GM12875 (cell line): ENCODE measurements around the gene ITSN1.

ENCODE experiments used
- H3K4me3 ChIP-seq: one replicate; pipeline ENCODE4 v1.5.1; 2011; ENCODE audit warnings: low read depth, low read length, control low read depth
- CTCF ChIP-seq: IDR thresholded peaks from 2 replicates; pipeline ENCODE4 v1.5.1; 2011; ENCODE audit warnings: low read depth, mild to moderate bottlenecking, control low read depth, inconsistent platforms, low read length, moderate library complexity, borderline replicate concordance; ENCODE audit not compliant: insufficient read depth

Gene ITSN1

DNA sequence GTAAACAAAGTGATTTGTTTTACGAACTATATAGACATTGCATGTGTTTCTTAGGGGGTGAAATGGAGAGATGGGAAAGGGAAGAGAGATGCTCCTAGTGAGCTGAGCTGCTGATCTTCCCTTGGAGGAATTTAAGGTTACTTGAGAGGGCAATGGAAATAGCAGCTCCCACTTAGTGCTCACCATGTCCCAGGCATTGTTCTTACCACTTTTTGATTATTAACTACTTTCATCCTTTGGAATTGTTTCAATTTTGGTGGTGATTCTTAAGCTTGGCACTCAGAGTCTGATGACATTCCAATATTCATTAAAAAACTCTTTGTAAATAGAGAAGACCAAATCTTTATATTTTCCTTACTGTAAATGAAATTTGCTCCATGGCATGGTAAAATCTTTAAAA is 124.9 kb downstream of the ITSN1 start:
- no peak overlapping the region for H3K4me3 ChIP-seq
- no peak for TF ChIP-seq CTCF

GRCh38 chr21:33767960-33768359 is 125.7 kb downstream of the ITSN1 start:
- no peak overlapping the region for H3K4me3 ChIP-seq
- TF ChIP-seq CTCF = no peak

DNA sequence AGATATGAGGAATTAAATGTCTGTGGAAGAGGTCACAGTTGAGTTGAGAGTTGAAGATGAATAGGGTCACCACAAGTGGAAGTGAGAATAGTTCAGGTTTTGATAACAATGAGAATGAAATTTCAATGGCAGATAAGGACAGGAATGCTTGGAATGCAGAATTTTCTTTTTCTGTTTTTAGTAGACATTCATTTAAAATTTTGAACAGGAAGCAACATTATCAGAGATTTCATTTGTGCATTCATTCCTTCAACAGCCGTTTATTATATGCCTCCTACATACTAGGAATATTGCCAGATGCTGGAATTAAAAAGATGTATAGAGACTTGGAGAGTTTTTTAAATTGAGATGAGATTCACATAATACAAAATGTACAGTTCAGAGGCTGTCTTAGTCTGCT is 126.8 kb downstream of the ITSN1 start:
- no peak overlapping the region for H3K4me3 ChIP-seq
- TF ChIP-seq CTCF = no peak

- no peak for TF ChIP-seq CTCF
- H3K4me3 ChIP-seq = no peak overlapping the region
Observed at GRCh38 chr21:33770542-33770941, 128.2 kb downstream of the ITSN1 start.

DNA sequence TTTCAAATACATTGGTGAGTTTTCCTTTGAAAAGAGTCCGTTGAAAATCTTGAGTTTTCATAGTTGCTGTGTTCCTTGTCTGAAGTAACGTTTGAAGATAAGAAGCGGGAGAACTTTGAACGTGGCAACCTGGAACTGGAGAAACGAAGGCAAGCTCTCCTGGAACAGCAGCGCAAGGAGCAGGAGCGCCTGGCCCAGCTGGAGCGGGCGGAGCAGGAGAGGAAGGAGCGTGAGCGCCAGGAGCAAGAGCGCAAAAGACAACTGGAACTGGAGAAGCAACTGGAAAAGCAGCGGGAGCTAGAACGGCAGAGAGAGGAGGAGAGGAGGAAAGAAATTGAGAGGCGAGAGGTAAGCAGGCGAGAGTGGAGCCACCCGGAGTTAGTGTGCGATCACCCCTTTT is 129.7 kb downstream of the ITSN1 start:
- TF ChIP-seq CTCF = no peak
- no peak overlapping the region for H3K4me3 ChIP-seq

DNA sequence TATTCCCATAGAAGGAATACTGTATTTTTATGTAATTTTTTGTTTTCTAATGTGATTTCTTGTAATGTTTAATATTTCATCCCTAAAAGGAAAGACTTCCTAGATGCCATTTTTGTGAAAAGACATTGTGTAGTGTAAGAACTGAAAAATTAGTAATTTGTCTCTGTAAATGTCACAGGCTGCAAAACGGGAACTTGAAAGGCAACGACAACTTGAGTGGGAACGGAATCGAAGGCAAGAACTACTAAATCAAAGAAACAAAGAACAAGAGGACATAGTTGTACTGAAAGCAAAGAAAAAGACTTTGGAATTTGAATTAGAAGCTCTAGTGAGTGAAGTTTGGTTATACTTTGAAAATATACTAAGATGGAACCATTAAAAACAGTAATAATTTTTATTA is 132.2 kb downstream of the ITSN1 start:
- no peak for TF ChIP-seq CTCF
- H3K4me3 ChIP-seq = no peak overlapping the region

- TF ChIP-seq CTCF = no peak
- no peak overlapping the region for H3K4me3 ChIP-seq
Observed at GRCh38 chr21:33775100-33775828, 133.0 kb downstream of the ITSN1 start.
